HG03045 (cell line): Measurements from ENCODE around the gene TRMT44.
A peak's percentile ranks its signal among the peaks of the same experiment; 100 is the strongest.

Experiments used
- ATAC-seq: cut with Tn5 transposase; IDR thresholded peaks from one replicate; pipeline ENCODE4 v1.9.1; 2021; ENCODE audit warnings: mild to moderate bottlenecking, moderate library complexity; ENCODE audit not compliant: unreplicated experiment

The TRMT44 gene

GRCh38 chr4:8434251-8435073, 6.1 kb upstream of the TRMT44 start:
- ATAC-seq, result no peak

- peak; percentile 63 for ATAC-seq
Measured at GRCh38 chr4:8435656-8436121, 4.9 kb upstream of the TRMT44 start.

- ATAC-seq, result no peak
Measured at GRCh38 chr4:8437281-8437680, 3.3 kb upstream of the TRMT44 start.

GRCh38 chr4:8438743-8439142, 1.8 kb upstream of the TRMT44 start:
- no peak for ATAC-seq

- no peak for ATAC-seq
Measured at GRCh38 chr4:8439168-8439567, 1.4 kb upstream of the TRMT44 start.

GRCh38 chr4:8439914-8440491, 574 bp upstream of the TRMT44 start:
- peak; percentile 14 for ATAC-seq

GRCh38 chr4:8441499-8442091, 1.0 kb downstream of the TRMT44 start:
- no peak for ATAC-seq

GRCh38 chr4:8442596-8443358, 2.2 kb downstream of the TRMT44 start:
- ATAC-seq, result no peak

GRCh38 chr4:8443801-8444200, 3.2 kb downstream of the TRMT44 start:
- ATAC-seq, result no peak

GRCh38 chr4:8446122-8446521, 5.5 kb downstream of the TRMT44 start:
- ATAC-seq, result no peak

GRCh38 chr4:8451440-8452182, 11.0 kb downstream of the TRMT44 start:
- ATAC-seq, result no peak

- ATAC-seq, result no peak
Measured at GRCh38 chr4:8453957-8454356, 13.4 kb downstream of the TRMT44 start.

GRCh38 chr4:8457646-8458252, 17.2 kb downstream of the TRMT44 start:
- ATAC-seq, result no peak

- ATAC-seq, result no peak
Measured at GRCh38 chr4:8459867-8460445, 19.4 kb downstream of the TRMT44 start.

- ATAC-seq, result no peak
Measured at GRCh38 chr4:8461086-8461485, 20.5 kb downstream of the TRMT44 start.

- no peak for ATAC-seq
Measured at GRCh38 chr4:8461616-8462015, 21.0 kb downstream of the TRMT44 start.

- no peak for ATAC-seq
Measured at GRCh38 chr4:8463811-8464210, 23.2 kb downstream of the TRMT44 start.

- ATAC-seq, result no peak
Measured at GRCh38 chr4:8464381-8464780, 23.8 kb downstream of the TRMT44 start.

- ATAC-seq, result no peak
Measured at GRCh38 chr4:8465615-8466611, 25.3 kb downstream of the TRMT44 start.
